GM12891 (cell line): Measurements from ENCODE around the gene PRXL2B.

ENCODE experiments used
- PAX5 ChIP-seq: IDR thresholded peaks from 2 replicates; pipeline ENCODE4 v1.6.1; 2011; ENCODE audit warnings: low read length, moderate library complexity, mild to moderate bottlenecking; ENCODE audit not compliant: insufficient read depth, severe bottlenecking
- POLR2A ChIP-seq: IDR thresholded peaks from 2 replicates; pipeline ENCODE4 v1.6.1; 2011; ENCODE audit warnings: low read depth, low read length, control low read depth
- POLR2AphosphoS5 ChIP-seq: IDR thresholded peaks from 2 replicates; pipeline ENCODE4 v1.6.1; 2011; ENCODE audit warnings: low read depth, low read length, control low read depth
- POU2F2 ChIP-seq: IDR thresholded peaks from 2 replicates; pipeline ENCODE4 v1.6.1; 2011; ENCODE audit warnings: low read depth, mild to moderate bottlenecking, control low read depth, low read length, moderate library complexity
- SPI1 ChIP-seq: IDR thresholded peaks from 2 replicates; pipeline ENCODE4 v1.6.1; 2011; ENCODE audit warnings: low read depth, low read length, control low read depth
- TAF1 ChIP-seq: IDR thresholded peaks from 2 replicates; pipeline ENCODE4 v1.6.1; 2011; ENCODE audit warnings: low read depth, low read length, control low read depth

GRCh38 chr1:2595261-2595811 is 8.8 kb downstream of the PRXL2B start:
- TF ChIP-seq POLR2A (no peak), POLR2AphosphoS5 (no peak), SPI1 (no peak), TAF1 (no peak), POU2F2 (no peak), PAX5 (no peak)
